Tibial artery (tissue), 4 donors: ENCODE results near the gene CHRM4.
A peak's percentile ranks its signal among the peaks of the same experiment; 100 is the strongest.

Source experiments
- DNase-seq, 2 donors: peaks; one replicate each; pipeline ENCODE4 v3.0.0-alpha.2; 2019
- H3K27ac ChIP-seq, 2 donors: fragments of 200-600 bp; sonication (generic) in 1 of 2; 1 replicate in 1 of 2; 2 replicates in 1 of 2; pipeline ENCODE4 v1.5.1; 2018 to 2019; ENCODE audit warnings: mild to moderate bottlenecking in 1 of 2
- H3K27me3 ChIP-seq, 2 donors: fragments of 200-600 bp; sonication (generic) in 1 of 2; one replicate each; pipeline versions ENCODE4 v1.5.1 to v1.6.0; 2016 to 2019
- H3K36me3 ChIP-seq, 3 donors: fragments of 200-600 bp; sonication (generic) in 2 of 3; one replicate each; pipeline ENCODE4 v1.5.1; 2016 to 2019; ENCODE audit warnings: mild to moderate bottlenecking in 2 of 3
- H3K4me1 ChIP-seq, 4 donors: fragments of 200-600 bp; sonication (generic) in 2 of 4; 1 replicate in 3 of 4; 2 replicates in 1 of 4; pipeline ENCODE4 v1.5.1; 2016 to 2019
- H3K4me3 ChIP-seq, 2 donors: fragments of 200-600 bp; sonication (generic) in 1 of 2; 1 replicate in 1 of 2; 2 replicates in 1 of 2; pipeline ENCODE4 v1.5.1; 2018 to 2019; ENCODE audit warnings: mild to moderate bottlenecking in 2 of 2
- H3K9me3 ChIP-seq, 3 donors: fragments of 200-600 bp; sonication (generic) in 1 of 3; one replicate each; pipeline ENCODE4 v1.5.1; 2016 to 2019
- CTCF ChIP-seq, 2 experiments: fragments of 200-600 bp in 1 of 2; fragments of 450-650 bp in 1 of 2; IDR thresholded peaks; one replicate each; pipeline ENCODE4 v1.5.1; 2017 to 2019; ENCODE audit warnings: antibody characterized with exemption in 2 of 2, mild to moderate bottlenecking in 1 of 2, moderate library complexity in 1 of 2
- intact Hi-C: fragments of 100-400 bp; cut with DNase I; formaldehyde crosslinking; loops from one replicate; pipeline ENCODE4 v1.15.0; 2023; ENCODE audit warnings: low total_unique reads

The CHRM4 gene

GRCh38 chr11:46431211-46431610, 39.6 kb upstream of the CHRM4 start:
- H3K36me3 ChIP-seq = peaks cover 36 to 73% (median 45%) of the 10 kb centered on the region in 3 donors
- no peak for TF ChIP-seq CTCF (IDR thresholded peaks at IDR 0.05)
- intact Hi-C loops = no loop called here
- no peak for DNase-seq
- H3K27me3 ChIP-seq = no peaks in the 10 kb centered on the region
- no peak overlapping the region for H3K27ac ChIP-seq
- no peaks in the 10 kb centered on the region for H3K4me1 ChIP-seq
- no peaks in the 10 kb centered on the region for H3K9me3 ChIP-seq
- H3K4me3 ChIP-seq = no peak overlapping the region

GRCh38 chr11:46429717-46430116, 38.1 kb upstream of the CHRM4 start:
- Histone ChIP-seq H3K9me3 (no peaks in the 10 kb centered on the region), H3K27ac (no peak overlapping the region), H3K4me1 (no peaks in the 10 kb centered on the region), H3K27me3 (no peaks in the 10 kb centered on the region), H3K36me3 (peaks cover 35 to 73% (median 48%) of the 10 kb centered on the region in 3 donors), H3K4me3 (no peak overlapping the region)
- no peak for DNase-seq
- no peak for TF ChIP-seq CTCF (IDR thresholded peaks at IDR 0.05)
- intact Hi-C loops = no loop called here

GRCh38 chr11:46427364-46427763, 35.8 kb upstream of the CHRM4 start:
- no peaks in the 10 kb centered on the region for H3K4me1 ChIP-seq
- no peaks in the 10 kb centered on the region for H3K27me3 ChIP-seq
- intact Hi-C loops = no loop called here
- H3K9me3 ChIP-seq = no peaks in the 10 kb centered on the region
- no peak overlapping the region for H3K27ac ChIP-seq
- H3K4me3 ChIP-seq = no peak overlapping the region
- no peak for DNase-seq
- H3K36me3 ChIP-seq = peaks cover 17 to 62% (median 31%) of the 10 kb centered on the region in 3 donors
- no peak for TF ChIP-seq CTCF (IDR thresholded peaks at IDR 0.05)

DNA sequence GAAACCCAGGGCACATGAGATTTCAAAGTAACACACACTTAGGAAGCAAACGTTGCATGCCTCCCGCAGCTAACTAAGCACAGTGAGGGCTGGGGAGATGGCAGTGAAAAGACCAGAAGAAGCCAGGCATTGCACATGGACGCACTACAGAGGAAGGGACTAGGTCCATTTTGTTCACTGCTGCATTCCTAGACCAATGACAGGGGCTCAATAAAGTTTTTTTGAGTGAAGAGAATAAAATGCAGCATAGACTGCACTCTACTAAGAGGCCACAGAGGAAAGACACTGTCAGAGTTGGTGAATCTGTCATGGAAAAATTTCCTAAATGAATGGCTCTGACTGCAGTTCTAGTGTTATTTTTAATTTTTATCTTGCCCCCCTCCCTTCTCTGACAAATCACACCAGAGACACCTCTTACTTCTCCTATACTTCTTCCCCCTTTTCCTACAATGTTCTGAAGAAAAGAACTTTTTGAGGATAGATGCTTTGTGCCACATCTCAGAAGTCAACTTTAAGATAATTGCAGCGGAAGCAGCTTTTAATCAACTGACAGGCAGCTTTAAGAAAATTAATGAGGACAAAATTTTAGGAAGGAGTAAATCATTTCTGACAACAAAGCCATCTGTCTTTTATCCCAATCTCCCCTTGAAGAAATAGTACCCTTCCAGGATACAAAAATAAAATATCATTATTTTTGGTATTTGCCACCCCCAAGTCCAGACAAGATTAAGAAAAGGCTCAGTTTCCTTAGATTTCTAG, 34.8 kb upstream of the CHRM4 start:
- TF ChIP-seq CTCF (IDR thresholded peaks at IDR 0.05) = no peak
- Histone ChIP-seq H3K4me3 (no peak overlapping the region), H3K27me3 (no peaks in the 10 kb centered on the region), H3K36me3 (peaks cover 22 to 64% (median 30%) of the 10 kb centered on the region in 3 donors), H3K4me1 (no peaks in the 10 kb centered on the region), H3K9me3 (no peaks in the 10 kb centered on the region), H3K27ac (no peak overlapping the region)
- no peak for DNase-seq
- intact Hi-C loops = no loop called here

DNA sequence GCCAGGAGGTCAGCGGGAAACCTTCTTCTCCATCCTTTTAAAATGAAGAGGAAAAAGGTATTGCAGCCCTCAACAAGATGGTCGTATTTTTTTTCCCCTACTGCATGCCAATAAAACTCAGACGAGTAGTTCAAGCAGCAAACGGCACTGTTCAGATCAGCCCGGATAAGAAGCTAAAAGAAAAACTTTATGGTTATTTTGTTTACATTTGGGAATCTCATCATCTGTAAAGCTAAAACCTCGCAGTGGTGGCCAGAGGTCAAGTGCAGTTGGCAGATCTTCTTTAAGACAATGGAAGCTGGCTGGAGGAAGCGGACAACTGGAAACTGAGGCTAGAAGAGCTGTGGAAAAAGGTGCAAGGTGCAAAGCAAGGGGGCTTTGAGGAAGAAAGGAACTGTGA, 31.0 kb upstream of the CHRM4 start:
- H3K9me3 ChIP-seq = no peaks in the 10 kb centered on the region
- H3K4me3 ChIP-seq = no peak overlapping the region
- no peaks in the 10 kb centered on the region for H3K4me1 ChIP-seq
- H3K27ac ChIP-seq = no peak overlapping the region
- intact Hi-C loops = no loop called here
- H3K27me3 ChIP-seq = no peaks in the 10 kb centered on the region
- peaks cover 13 to 46% (median 18%) of the 10 kb centered on the region in 3 donors for H3K36me3 ChIP-seq
- no peak for TF ChIP-seq CTCF (IDR thresholded peaks at IDR 0.05)
- DNase-seq = peak in 1 of 2 donors; percentile 24
